Measurements from ENCODE around the gene CDR2L. TPM values are rescaled to one million over a fixed set of nuclear protein-coding genes. Genes with fewer than 3 reads are reported as not detected.
"Not testable (repeated sequence)": the region's sequence is repeated elsewhere in the genome, so short reads cannot be mapped to it uniquely, and the experiment has no call there.

CDR2L gene
- total RNA-seq, 2 experiments from 2014 or later: 0.08 TPM; not detected in 1

DNA sequence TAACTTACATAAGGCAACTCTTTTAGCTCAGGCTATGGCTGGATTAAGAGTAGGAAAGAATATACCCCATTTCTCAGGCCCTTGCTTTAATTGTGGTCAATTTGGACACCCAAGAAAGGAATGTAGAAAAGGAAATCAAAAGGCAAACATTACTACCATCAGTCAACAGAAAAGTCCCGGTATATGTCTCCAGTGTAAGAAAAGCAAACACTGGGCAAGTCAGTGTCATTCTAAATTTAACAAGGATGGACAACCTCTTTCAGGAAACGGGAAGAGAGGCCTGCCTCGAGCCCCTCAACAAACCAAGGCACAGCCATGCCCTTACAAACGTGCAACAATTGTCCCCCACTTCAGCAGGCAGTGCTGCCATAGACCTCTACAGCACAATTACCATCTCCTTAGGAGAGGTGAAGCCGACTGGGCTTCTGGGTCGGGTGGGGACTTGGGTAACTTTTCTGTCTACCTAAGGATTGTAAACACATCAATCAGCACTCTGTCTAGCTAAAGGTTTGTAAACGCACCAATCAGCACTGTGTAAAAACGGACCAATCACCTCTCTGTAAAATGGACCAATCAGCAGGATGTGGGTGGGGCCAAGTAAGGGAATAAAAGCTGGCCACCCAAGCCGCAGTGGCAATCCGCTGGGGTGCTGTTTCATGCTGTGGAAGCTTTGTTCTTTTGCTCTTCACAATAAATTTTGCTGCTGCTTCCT, 37.4 kb downstream of the CDR2L start:
- H3K36me3 ChIP-seq (ENCODE audit: insufficient read depth, low read length): peaks cover 30% of the 10 kb centered on the region
- peak overlapping the region; percentile 70 for H3K27ac Mint-ChIP-seq
- peaks cover 32% of the 10 kb centered on the region for H3K4me1 Mint-ChIP-seq (ENCODE audit: low read depth)
- TF ChIP-seq, protein P1, sequence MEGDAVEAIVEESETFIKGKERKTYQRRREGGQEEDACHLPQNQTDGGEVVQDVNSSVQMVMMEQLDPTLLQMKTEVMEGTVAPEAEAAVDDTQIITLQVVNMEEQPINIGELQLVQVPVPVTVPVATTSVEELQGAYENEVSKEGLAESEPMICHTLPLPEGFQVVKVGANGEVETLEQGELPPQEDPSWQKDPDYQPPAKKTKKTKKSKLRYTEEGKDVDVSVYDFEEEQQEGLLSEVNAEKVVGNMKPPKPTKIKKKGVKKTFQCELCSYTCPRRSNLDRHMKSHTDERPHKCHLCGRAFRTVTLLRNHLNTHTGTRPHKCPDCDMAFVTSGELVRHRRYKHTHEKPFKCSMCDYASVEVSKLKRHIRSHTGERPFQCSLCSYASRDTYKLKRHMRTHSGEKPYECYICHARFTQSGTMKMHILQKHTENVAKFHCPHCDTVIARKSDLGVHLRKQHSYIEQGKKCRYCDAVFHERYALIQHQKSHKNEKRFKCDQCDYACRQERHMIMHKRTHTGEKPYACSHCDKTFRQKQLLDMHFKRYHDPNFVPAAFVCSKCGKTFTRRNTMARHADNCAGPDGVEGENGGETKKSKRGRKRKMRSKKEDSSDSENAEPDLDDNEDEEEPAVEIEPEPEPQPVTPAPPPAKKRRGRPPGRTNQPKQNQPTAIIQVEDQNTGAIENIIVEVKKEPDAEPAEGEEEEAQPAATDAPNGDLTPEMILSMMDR (IDR thresholded peaks at IDR 0.05): no peak
- H3K4me3 Mint-ChIP-seq: peak overlapping the region; percentile 56
- intact Hi-C loops (cut with DNase I, micrococcal nuclease): no loop called here
- H3K9me3 Mint-ChIP-seq: no peaks in the 10 kb centered on the region
- peak in 8 of 14 experiments; percentile 17 to 55 (median 36) for DNase-seq
- ChIA-PET POLR2A (interaction anchor here (0.7 to 3.8 kb wide), 8 partner anchors 10 to 177 kb away, joined by 3 to 37 read pairs (median 3); partner anchors contain the start of genes ATP5PD, KCTD2 and MRPL58), CTCF (interaction anchor here (1.4 to 4.0 kb wide), 3 partner anchors 12 to 67 kb away, joined by 3 to 13 read pairs (median 4); partner anchors contain the start of gene MRPL58)
- no peaks in the 10 kb centered on the region for H3K9me3 ChIP-seq (ENCODE audit: control insufficient read depth in 1 of 2, insufficient read depth in 1 of 2, low read length in 2 of 2)
- no peak overlapping the region for H3K4me3 ChIP-seq (ENCODE audit: low read length)
- no peaks in the 10 kb centered on the region for H3K27me3 Mint-ChIP-seq
- H3K27ac ChIP-seq (ENCODE audit: low read depth in 1 of 2, low read length in 2 of 2): no peak overlapping the region
- H3K4me1 ChIP-seq (ENCODE audit: insufficient read depth, low read length): peaks cover 13% of the 10 kb centered on the region
- H3K27me3 ChIP-seq (ENCODE audit: control insufficient read depth in 1 of 2, insufficient read depth in 2 of 2, low read length in 2 of 2): no peaks in the 10 kb centered on the region
- peak; percentile 69 for ATAC-seq (ENCODE audit: poor library complexity)
- H3K36me3 Mint-ChIP-seq (ENCODE audit: low read depth): peaks cover 36% of the 10 kb centered on the region

DNA sequence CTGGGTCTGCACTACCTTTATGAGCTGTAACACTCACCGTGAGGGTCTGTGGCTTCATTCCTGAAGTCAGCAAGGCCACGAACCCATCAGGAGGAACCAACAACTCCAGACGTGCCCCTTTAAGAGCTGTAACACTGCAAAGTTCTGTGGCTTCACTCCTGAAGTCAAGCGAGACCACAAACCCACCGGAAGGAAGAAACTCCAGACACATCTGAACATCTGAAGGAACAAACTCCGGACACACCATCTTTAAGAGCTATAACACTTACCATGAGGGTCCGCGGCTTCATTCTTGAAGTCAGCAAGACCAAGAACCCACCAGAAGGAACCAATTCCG, 37.9 kb downstream of the CDR2L start:
- intact Hi-C loops (cut with DNase I, micrococcal nuclease); H3K9me3 Mint-ChIP-seq; H3K27me3 Mint-ChIP-seq; H3K4me3 ChIP-seq (ENCODE audit: low read length); H3K27ac ChIP-seq (ENCODE audit: low read depth in 1 of 2, low read length in 2 of 2); H3K27me3 ChIP-seq (ENCODE audit: control insufficient read depth in 1 of 2, insufficient read depth in 2 of 2, low read length in 2 of 2); H3K9me3 ChIP-seq (ENCODE audit: control insufficient read depth in 1 of 2, insufficient read depth in 1 of 2, low read length in 2 of 2): not testable (repeated sequence)
- CTCF ChIA-PET: interaction anchor here (4.0 kb wide), 1 partner anchor 13 kb away, joined by 13 read pairs; the partner anchor contains the start of gene MRPL58
- ATAC-seq (ENCODE audit: poor library complexity): peak; percentile 41
- peaks cover 35% of the 10 kb centered on the region for H3K4me1 Mint-ChIP-seq (ENCODE audit: low read depth)
- H3K36me3 Mint-ChIP-seq (ENCODE audit: low read depth): peaks cover 33% of the 10 kb centered on the region
- DNase-seq: peak in 1 of 14 experiments; percentile 19
- H3K27ac Mint-ChIP-seq: peak overlapping the region; percentile 70
- Histone ChIP-seq H3K36me3 (ENCODE audit: insufficient read depth, low read length) (peaks cover 25% of the 10 kb centered on the region), H3K4me1 (ENCODE audit: insufficient read depth, low read length) (peaks cover 13% of the 10 kb centered on the region)
- POLR2A ChIA-PET: interaction anchor here (0.7 to 3.8 kb wide), 7 partner anchors 10 to 176 kb away, joined by 3 to 37 read pairs (median 3); partner anchors contain the start of genes ATP5PD, KCTD2 and MRPL58
- peak overlapping the region; percentile 56 for H3K4me3 Mint-ChIP-seq

DNA sequence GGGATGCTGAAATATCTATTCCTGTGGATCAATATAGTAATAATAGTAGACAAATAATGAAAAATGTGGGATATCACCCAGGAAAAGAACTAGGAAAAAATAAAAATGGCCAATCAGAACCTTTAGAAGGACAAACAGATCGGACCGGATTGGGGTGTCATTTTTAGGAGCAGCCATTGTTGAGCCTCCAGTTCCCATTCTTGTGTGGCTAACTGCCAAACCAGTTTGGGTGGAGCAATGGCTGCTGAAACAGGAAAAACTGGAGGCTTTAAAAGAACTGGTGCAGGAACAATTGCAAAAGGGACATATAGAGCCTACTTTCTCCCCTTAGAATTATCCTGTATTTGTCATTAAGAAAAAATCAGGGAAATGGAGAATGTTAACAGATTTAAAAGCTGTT, 39.2 kb downstream of the CDR2L start:
- not testable (repeated sequence) for H3K4me3 ChIP-seq (ENCODE audit: low read length)
- POLR2A ChIA-PET: interaction anchor here (3.8 kb wide), 1 partner anchor 9 kb away, joined by 37 read pairs; no protein-coding TSS in a partner anchor
- peaks cover 41% of the 10 kb centered on the region for H3K4me1 Mint-ChIP-seq (ENCODE audit: low read depth)

DNA sequence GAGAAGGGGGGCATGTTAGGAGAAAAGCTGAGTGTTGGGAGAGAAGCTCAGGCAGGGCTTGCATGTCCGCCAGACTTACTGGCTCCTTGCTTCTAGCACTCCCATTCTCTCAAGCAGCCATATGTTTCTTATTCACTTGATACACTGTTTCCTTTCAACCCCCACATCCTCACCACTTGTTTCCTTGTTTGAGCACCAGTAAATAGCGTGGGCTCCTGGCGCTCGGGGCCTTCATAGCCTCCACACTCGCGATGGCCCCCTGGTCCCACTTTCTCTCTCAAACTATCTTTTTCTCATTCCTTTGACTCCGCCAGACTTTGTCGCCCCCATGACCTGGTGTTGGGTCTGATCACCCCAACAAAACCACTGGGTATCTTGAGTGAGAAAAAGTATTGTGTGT, 42.7 kb downstream of the CDR2L start:
- no peak overlapping the region for H3K4me3 Mint-ChIP-seq
- CTCF ChIA-PET: no interaction called here
- Histone ChIP-seq H3K9me3 (ENCODE audit: control insufficient read depth in 1 of 2, insufficient read depth in 1 of 2, low read length in 2 of 2) (no peaks in the 10 kb centered on the region), H3K36me3 (ENCODE audit: insufficient read depth, low read length) (no peaks in the 10 kb centered on the region), H3K4me3 (ENCODE audit: low read length) (no peak overlapping the region), H3K27ac (ENCODE audit: low read depth in 1 of 2, low read length in 2 of 2) (no peak overlapping the region), H3K27me3 (ENCODE audit: control insufficient read depth in 1 of 2, insufficient read depth in 2 of 2, low read length in 2 of 2) (no peaks in the 10 kb centered on the region), H3K4me1 (ENCODE audit: insufficient read depth, low read length) (peaks cover 39% of the 10 kb centered on the region)
- intact Hi-C loops (cut with DNase I, micrococcal nuclease): no loop called here
- TF ChIP-seq, protein P1 (IDR thresholded peaks at IDR 0.05): no peak
- DNase-seq (no peak), ATAC-seq (ENCODE audit: poor library complexity) (no peak)
- peaks cover 30% of the 10 kb centered on the region for H3K36me3 Mint-ChIP-seq (ENCODE audit: low read depth)
- peaks cover 3% of the 10 kb centered on the region for H3K9me3 Mint-ChIP-seq
- POLR2A ChIA-PET: no interaction called here
- H3K4me1 Mint-ChIP-seq (ENCODE audit: low read depth): peaks cover 54% of the 10 kb centered on the region
- H3K27ac Mint-ChIP-seq: peak overlapping the region; percentile 43
- peaks cover 22% of the 10 kb centered on the region for H3K27me3 Mint-ChIP-seq

More for the DNA sequence above, 39.2 kb downstream of the CDR2L start:
- ATAC-seq (ENCODE audit: poor library complexity); H3K9me3 Mint-ChIP-seq; H3K4me3 Mint-ChIP-seq; H3K9me3 ChIP-seq (ENCODE audit: control insufficient read depth in 1 of 2, insufficient read depth in 1 of 2, low read length in 2 of 2); H3K27ac Mint-ChIP-seq; DNase-seq; H3K27me3 Mint-ChIP-seq; intact Hi-C loops (cut with DNase I, micrococcal nuclease); CTCF ChIA-PET; H3K27me3 ChIP-seq (ENCODE audit: control insufficient read depth in 1 of 2, insufficient read depth in 2 of 2, low read length in 2 of 2); H3K27ac ChIP-seq (ENCODE audit: low read depth in 1 of 2, low read length in 2 of 2): not testable (repeated sequence)
- Histone ChIP-seq H3K36me3 (ENCODE audit: insufficient read depth, low read length) (peaks cover 12% of the 10 kb centered on the region), H3K4me1 (ENCODE audit: insufficient read depth, low read length) (peaks cover 13% of the 10 kb centered on the region)
- H3K36me3 Mint-ChIP-seq (ENCODE audit: low read depth): peaks cover 20% of the 10 kb centered on the region
